Stimulated activated CD8-positive, alpha-beta memory T cell treated with anti-CD3 and anti-CD28 coated beads, Interleukin-7, amount 100 ng/mL, for 1 hour (primary cell): ENCODE measurements around the gene RSAD2.

Source experiments
- DNase-seq, 2 donors: peaks; one replicate each; pipeline ENCODE4 v3.0.0-alpha.2; 2020; ENCODE audit warnings: low read depth in 2 of 2

Gene RSAD2

GRCh38 chr2:6905668-6906067 is 28.1 kb downstream of the RSAD2 start:
- no peak for DNase-seq

- no peak for DNase-seq
Measured at GRCh38 chr2:6906165-6906741, 28.7 kb downstream of the RSAD2 start.

GRCh38 chr2:6908291-6908690 is 30.7 kb downstream of the RSAD2 start:
- no peak for DNase-seq

- no peak for DNase-seq
Measured at GRCh38 chr2:6909431-6910385, 32.1 kb downstream of the RSAD2 start.

GRCh38 chr2:6911721-6912120 is 34.1 kb downstream of the RSAD2 start:
- no peak for DNase-seq

GRCh38 chr2:6913415-6914157 is 36.0 kb downstream of the RSAD2 start:
- no peak for DNase-seq

- no peak for DNase-seq
Measured at GRCh38 chr2:6914828-6915227, 37.3 kb downstream of the RSAD2 start.

GRCh38 chr2:6915399-6915798 is 37.8 kb downstream of the RSAD2 start:
- DNase-seq: no peak

- DNase-seq: no peak
Measured at GRCh38 chr2:6916224-6916623, 38.6 kb downstream of the RSAD2 start.

GRCh38 chr2:6916736-6917070 is 39.1 kb downstream of the RSAD2 start:
- DNase-seq: no peak

- peak; percentile 51 to 61 for DNase-seq
Measured at GRCh38 chr2:6917071-6917760, 39.6 kb downstream of the RSAD2 start, which contains the start of gene RNF144A. Gene RNF144A, plus strand, starts transcription at chr2:6917412. Its CDS starts 79,515 bp downstream, at chr2:6996927.

- DNase-seq: no peak
Measured at GRCh38 chr2:6917761-6918421, 40.3 kb downstream of the RSAD2 start.

- no peak for DNase-seq
Measured at GRCh38 chr2:6919901-6920742, 42.5 kb downstream of the RSAD2 start.

GRCh38 chr2:6920743-6921064 is 43.1 kb downstream of the RSAD2 start:
- DNase-seq: no peak

GRCh38 chr2:6921321-6921922 is 43.8 kb downstream of the RSAD2 start:
- DNase-seq: no peak

- no peak for DNase-seq
Measured at GRCh38 chr2:6922201-6922656, 44.7 kb downstream of the RSAD2 start.

GRCh38 chr2:6923319-6923718 is 45.7 kb downstream of the RSAD2 start:
- DNase-seq: no peak

GRCh38 chr2:6924101-6924923 is 46.7 kb downstream of the RSAD2 start:
- no peak for DNase-seq

- DNase-seq: no peak
Measured at GRCh38 chr2:6924924-6925409, 47.4 kb downstream of the RSAD2 start.
